Measurements from ENCODE around the gene KCNE1. TPM values are rescaled to one million over a fixed set of nuclear protein-coding genes. Genes with fewer than 3 reads are reported as not detected.

The KCNE1 gene
- total and polyA plus RNA-seq, 2 of the 4 experiments (the other 2 are of a cell fraction) = 0.46 to 0.90 TPM

DNA sequence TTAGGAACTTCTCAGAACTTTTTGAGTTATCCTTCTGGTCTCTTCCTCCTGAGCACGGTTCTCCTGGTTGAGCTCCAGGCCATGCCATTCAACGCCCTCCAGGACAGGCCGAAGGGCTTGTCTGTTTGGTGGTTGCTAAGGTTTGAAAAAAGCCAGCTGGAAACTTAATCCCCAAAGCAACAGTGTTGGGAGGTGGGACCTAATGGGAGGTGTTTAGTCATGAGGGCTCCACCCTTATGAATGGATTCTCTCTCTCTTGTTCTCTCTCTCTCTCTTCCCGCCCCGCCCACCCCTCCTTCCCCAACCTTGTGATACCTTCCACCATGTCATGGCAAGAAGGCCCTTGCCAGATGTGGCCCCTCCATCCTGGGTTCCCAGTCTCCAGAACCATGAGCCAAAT, 829 bp downstream of the KCNE1 start:
- no peak overlapping the region for H3K23ac ChIP-seq (ENCODE audit: low read depth, low read length)
- no peak overlapping the region for H3K9ac ChIP-seq (ENCODE audit: low read depth, low read length)
- H2BK15ac ChIP-seq (ENCODE audit: low read depth, low read length) = no peak overlapping the region
- no peak overlapping the region for H2AK9ac ChIP-seq (replicated peaks; ENCODE audit: low read depth, low read length, poor library complexity)
- no peak overlapping the region; the same call in 1 of the 2 replicates for H3K4ac ChIP-seq (ENCODE audit: low read depth, low read length)
- ChIA-PET CTCF (interaction anchor here (0.6 to 3.0 kb wide), 9 partner anchors 13 to 158 kb away, joined by 3 to 25 read pairs (median 4); no protein-coding TSS in a partner anchor), POLR2A (ENCODE audit: unreplicated experiment) (interaction anchor here (1.0 kb wide), 1 partner anchor 11 kb away, joined by 6 read pairs; no protein-coding TSS in a partner anchor)
- H3K18ac ChIP-seq (ENCODE audit: low read depth, low read length) = no peak overlapping the region
- no peak for DNase-seq
- no peak overlapping the region for H2BK20ac ChIP-seq (ENCODE audit: low read depth, low read length)
- H4K5ac ChIP-seq (ENCODE audit: low read depth, low read length) = no peak overlapping the region
- no peak overlapping the region for H3K14ac ChIP-seq (replicated peaks; ENCODE audit: low read depth, low read length)
- H3K4me2 ChIP-seq (ENCODE audit: low read depth, low read length) = no peak overlapping the region
- H3K27me3 ChIP-seq (ENCODE audit: control insufficient read depth, insufficient read depth, low read length) = no peaks in the 10 kb centered on the region
- H3K27ac ChIP-seq (ENCODE audit: insufficient read depth, low read length) = no peak overlapping the region
- H3K9me3 ChIP-seq (ENCODE audit: control insufficient read depth, insufficient read depth, low read length) = no peaks in the 10 kb centered on the region
- intact Hi-C loops (cut with micrococcal nuclease) = no loop called here
- H3K36me3 ChIP-seq (ENCODE audit: control insufficient read depth, insufficient read depth, low read length) = 0 out of 2 replicates have a peak, but pooled peaks cover 2% of the 10 kb centered on the region
- H2BK5ac ChIP-seq (ENCODE audit: low read depth, low read length, poor library complexity, severe bottlenecking) = no peak overlapping the region
- peaks cover 7% of the 10 kb centered on the region; the same call in 1 of the 2 replicates for H3K9me1 ChIP-seq (ENCODE audit: insufficient read depth, low read length)
- H3K4me1 ChIP-seq (ENCODE audit: control insufficient read depth, insufficient read depth, low read length) = peaks cover 1% of the 10 kb centered on the region; the same call in 1 of the 2 replicates
- H3K4me3 ChIP-seq (ENCODE audit: insufficient read depth, low read depth, low read length) = no peak overlapping the region
- TF ChIP-seq, protein P1, sequence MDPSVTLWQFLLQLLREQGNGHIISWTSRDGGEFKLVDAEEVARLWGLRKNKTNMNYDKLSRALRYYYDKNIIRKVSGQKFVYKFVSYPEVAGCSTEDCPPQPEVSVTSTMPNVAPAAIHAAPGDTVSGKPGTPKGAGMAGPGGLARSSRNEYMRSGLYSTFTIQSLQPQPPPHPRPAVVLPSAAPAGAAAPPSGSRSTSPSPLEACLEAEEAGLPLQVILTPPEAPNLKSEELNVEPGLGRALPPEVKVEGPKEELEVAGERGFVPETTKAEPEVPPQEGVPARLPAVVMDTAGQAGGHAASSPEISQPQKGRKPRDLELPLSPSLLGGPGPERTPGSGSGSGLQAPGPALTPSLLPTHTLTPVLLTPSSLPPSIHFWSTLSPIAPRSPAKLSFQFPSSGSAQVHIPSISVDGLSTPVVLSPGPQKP (IDR thresholded peaks at IDR 0.05; ENCODE audit: borderline replicate concordance, low read depth, low read length) = no peak
- TF ChIP-seq MXI1 (IDR thresholded peaks at IDR 0.05; ENCODE audit: borderline replicate concordance, low read depth, low read length) = no peak
- dilution Hi-C loops (cut with HindIII; ENCODE audit: low sequenced_read_pairs, unreplicated experiment) = no loop called here
- no TSS peak for BruUV-seq (replicated peaks)
- H4K8ac ChIP-seq (ENCODE audit: low read depth in 2 of 2, low read length in 2 of 2) = no peak overlapping the region
- no peaks in the 10 kb centered on the region for H4K20me1 ChIP-seq (ENCODE audit: insufficient read depth, low read length)
- H4K91ac ChIP-seq (ENCODE audit: insufficient read depth, low read depth, low read length) = no peak overlapping the region
- in situ Hi-C loops (cut with MboI; ENCODE audit: low sequenced_read_pairs) = no loop called here
- H3K56ac ChIP-seq (ENCODE audit: extremely low read depth, insufficient read depth, low read length) = no peak overlapping the region
- ATAC-seq (ENCODE audit: low read depth) = peak; percentile 13; the same call in 1 of the 2 replicates
- H3K79me1 ChIP-seq (ENCODE audit: low read depth in 1 of 2, low read length in 2 of 2) = no peaks in the 10 kb centered on the region; a peak in 1 of 4 replicates
- H2AK5ac ChIP-seq (ENCODE audit: low read depth, low read length) = peak overlapping the region; percentile 27; the same call in 1 of the 2 replicates
- no CpG with 5 or more reads among the region's 5 CpGs for WGBS, 2 experiments (ENCODE audit: extremely low coverage in 2 of 2, insufficient read length in 1 of 2)
- no peak overlapping the region for H2BK120ac ChIP-seq (ENCODE audit: low read depth, low read length)
- H2AFZ ChIP-seq (replicated peaks; ENCODE audit: low read length, poor library complexity) = no peak overlapping the region
